Activated CD4-positive, alpha-beta memory T cell treated with anti-CD3 and anti-CD28 coated beads for 36 hours (primary cell): ENCODE measurements around the gene AEBP1. TPM values are rescaled to one million over a fixed set of nuclear protein-coding genes. Genes with fewer than 3 reads are reported as not detected.

Experiments
- CTCF ChIA-PET: fragments of 350-600 bp; sonication (Branson Sonifier 250); formaldehyde crosslinking; loops from one replicate; lab custom pipeline; 2021; ENCODE audit warnings: antibody characterized with exemption, inconsistent platforms; lab: Charles Lee
- POLR2A ChIA-PET: fragments of 350-600 bp; sonication (Branson Sonifier 250); formaldehyde crosslinking; loops from one replicate; lab custom pipeline; 2021; ENCODE audit warnings: antibody characterized with exemption; lab: Charles Lee
- DNase-seq: peaks from one replicate; pipeline ENCODE4 v3.0.0-alpha.2; 2020
- H3K27ac Mint-ChIP-seq: one replicate; pipeline ENCODE4 v1.8.0; 2021; ENCODE audit warnings: mixed read lengths
- H3K27me3 Mint-ChIP-seq: one replicate; pipeline ENCODE4 v1.8.0; 2021; ENCODE audit warnings: mixed read lengths
- H3K36me3 Mint-ChIP-seq: one replicate; pipeline ENCODE4 v1.8.0; 2021; ENCODE audit warnings: mixed read lengths
- H3K4me1 Mint-ChIP-seq: one replicate; pipeline ENCODE4 v1.8.0; 2021; ENCODE audit warnings: low read depth, mixed read lengths
- H3K4me3 Mint-ChIP-seq: one replicate; pipeline ENCODE4 v1.8.0; 2021; ENCODE audit warnings: mild to moderate bottlenecking, mixed read lengths
- H3K9me3 Mint-ChIP-seq: one replicate; pipeline ENCODE4 v1.8.0; 2021; ENCODE audit warnings: mixed read lengths
- intact Hi-C: fragments of 100-400 bp; cut with micrococcal nuclease; formaldehyde crosslinking; loops from one replicate; pipeline ENCODE4 v1.15.1; 2023
- total RNA-seq, 2 experiments: library from RNA; stranded (reverse); gene quantifications; one replicate each; pipeline ENCODE4 v1.2.3, GENCODE V29; 2021

Gene AEBP1
- total RNA-seq, 2 experiments from 2014 or later, result 5.5 to 6.6 TPM

- ChIA-PET POLR2A (no interaction called here), CTCF (no interaction called here)
- intact Hi-C loops, result no loop called here
- H3K27ac Mint-ChIP-seq, result no peak overlapping the region
- H3K4me1 Mint-ChIP-seq, result peaks cover 6% of the 10 kb centered on the region
- H3K27me3 Mint-ChIP-seq, result peaks cover 4% of the 10 kb centered on the region
- peak overlapping the region; percentile 64 for H3K4me3 Mint-ChIP-seq
- no peaks in the 10 kb centered on the region for H3K36me3 Mint-ChIP-seq
- peak; percentile 67 for DNase-seq
- no peaks in the 10 kb centered on the region for H3K9me3 Mint-ChIP-seq
Observed at GRCh38 chr7:44145479-44145968, 41.4 kb downstream of the AEBP1 start.

- POLR2A ChIA-PET, result no interaction called here
- H3K4me3 Mint-ChIP-seq, result peak overlapping the region; percentile 64
- peak; percentile 83 for DNase-seq
- peaks cover 6% of the 10 kb centered on the region for H3K4me1 Mint-ChIP-seq
- peaks cover 4% of the 10 kb centered on the region for H3K27me3 Mint-ChIP-seq
- H3K27ac Mint-ChIP-seq, result no peak overlapping the region
- no peaks in the 10 kb centered on the region for H3K36me3 Mint-ChIP-seq
- intact Hi-C loops, result no loop called here
- CTCF ChIA-PET, result interaction anchor here (1.9 kb wide), 1 partner anchor 55 kb away, joined by 5 read pairs; the partner anchor contains the start of gene YKT6
- no peaks in the 10 kb centered on the region for H3K9me3 Mint-ChIP-seq
Observed at GRCh38 chr7:44145969-44146911, 42.1 kb downstream of the AEBP1 start.

GRCh38 chr7:44147026-44147991, 43.2 kb downstream of the AEBP1 start:
- DNase-seq, result no peak
- Mint-ChIP-seq H3K27me3 (peaks cover 4% of the 10 kb centered on the region), H3K9me3 (no peaks in the 10 kb centered on the region), H3K4me3 (no peak overlapping the region), H3K4me1 (peaks cover 6% of the 10 kb centered on the region), H3K27ac (no peak overlapping the region), H3K36me3 (no peaks in the 10 kb centered on the region)
- ChIA-PET POLR2A (no interaction called here), CTCF (interaction anchor here (1.9 kb wide), 1 partner anchor 54 kb away, joined by 5 read pairs; the partner anchor contains the start of gene YKT6)
- intact Hi-C loops, result no loop called here

GRCh38 chr7:44148166-44148565, 44.0 kb downstream of the AEBP1 start:
- no peak for DNase-seq
- H3K27ac Mint-ChIP-seq, result no peak overlapping the region
- peaks cover 4% of the 10 kb centered on the region for H3K27me3 Mint-ChIP-seq
- H3K4me3 Mint-ChIP-seq, result no peak overlapping the region
- ChIA-PET POLR2A (no interaction called here), CTCF (interaction anchor here (1.9 kb wide), 1 partner anchor 53 kb away, joined by 5 read pairs; the partner anchor contains the start of gene YKT6)
- no peaks in the 10 kb centered on the region for H3K9me3 Mint-ChIP-seq
- intact Hi-C loops, result no loop called here
- no peaks in the 10 kb centered on the region for H3K36me3 Mint-ChIP-seq
- H3K4me1 Mint-ChIP-seq, result peaks cover 6% of the 10 kb centered on the region

- intact Hi-C loops, result no loop called here
- ChIA-PET POLR2A (no interaction called here), CTCF (no interaction called here)
- Mint-ChIP-seq H3K36me3 (no peaks in the 10 kb centered on the region), H3K4me1 (peaks cover 6% of the 10 kb centered on the region), H3K27ac (no peak overlapping the region), H3K27me3 (peaks cover 4% of the 10 kb centered on the region), H3K9me3 (no peaks in the 10 kb centered on the region), H3K4me3 (no peak overlapping the region)
- no peak for DNase-seq
Observed at GRCh38 chr7:44148961-44149536, 44.9 kb downstream of the AEBP1 start.

GRCh38 chr7:44149571-44150465, 45.7 kb downstream of the AEBP1 start:
- H3K4me1 Mint-ChIP-seq, result peaks cover 6% of the 10 kb centered on the region
- H3K9me3 Mint-ChIP-seq, result no peaks in the 10 kb centered on the region
- intact Hi-C loops, result no loop called here
- H3K27ac Mint-ChIP-seq, result no peak overlapping the region
- ChIA-PET CTCF (no interaction called here), POLR2A (no interaction called here)
- no peak for DNase-seq
- H3K36me3 Mint-ChIP-seq, result no peaks in the 10 kb centered on the region
- peaks cover 4% of the 10 kb centered on the region for H3K27me3 Mint-ChIP-seq
- H3K4me3 Mint-ChIP-seq, result no peak overlapping the region

- ChIA-PET CTCF (no interaction called here), POLR2A (no interaction called here)
- H3K27me3 Mint-ChIP-seq, result no peaks in the 10 kb centered on the region
- no peak overlapping the region for H3K4me3 Mint-ChIP-seq
- H3K4me1 Mint-ChIP-seq, result peaks cover under 1% of the 10 kb centered on the region
- H3K9me3 Mint-ChIP-seq, result no peaks in the 10 kb centered on the region
- no peak overlapping the region for H3K27ac Mint-ChIP-seq
- intact Hi-C loops, result no loop called here
- H3K36me3 Mint-ChIP-seq, result no peaks in the 10 kb centered on the region
- DNase-seq, result no peak
Observed at GRCh38 chr7:44150466-44150832, 46.3 kb downstream of the AEBP1 start.

GRCh38 chr7:44150966-44151941, 47.1 kb downstream of the AEBP1 start:
- H3K36me3 Mint-ChIP-seq, result no peaks in the 10 kb centered on the region
- CTCF ChIA-PET, result no interaction called here
- no peaks in the 10 kb centered on the region for H3K9me3 Mint-ChIP-seq

GRCh38 chr7:44151956-44152355, 47.8 kb downstream of the AEBP1 start:
- Mint-ChIP-seq H3K27me3 (no peaks in the 10 kb centered on the region), H3K36me3 (no peaks in the 10 kb centered on the region), H3K9me3 (no peaks in the 10 kb centered on the region), H3K27ac (no peak overlapping the region), H3K4me3 (no peak overlapping the region), H3K4me1 (no peaks in the 10 kb centered on the region)
- no peak for DNase-seq
- intact Hi-C loops, result no loop called here
- CTCF ChIA-PET, result no interaction called here
- POLR2A ChIA-PET, result no interaction called here

More at GRCh38 chr7:44150966-44151941, 47.1 kb downstream of the AEBP1 start:
- Mint-ChIP-seq H3K4me1 (no peaks in the 10 kb centered on the region), H3K4me3 (no peak overlapping the region), H3K27ac (no peak overlapping the region), H3K27me3 (no peaks in the 10 kb centered on the region)
- intact Hi-C loops, result no loop called here
- POLR2A ChIA-PET, result no interaction called here
- DNase-seq, result no peak
